Ovary (tissue), 9 donors: ENCODE measurements around the gene TSFM. TPM values are rescaled to one million over a fixed set of nuclear protein-coding genes. Genes with fewer than 3 reads are reported as not detected.

ENCODE experiments used
- DNase-seq, 5 donors: peaks; one replicate each; pipeline ENCODE4 v3.0.0-alpha.2; 2019 to 2020
- H3K27ac ChIP-seq, 2 donors: fragments of 200-600 bp; one replicate each; pipeline versions ENCODE4 v1.5.1 to v1.8.0; 2019 to 2022
- H3K27me3 ChIP-seq: fragments of 200-600 bp; one replicate; pipeline ENCODE4 v1.8.0; 2022
- H3K36me3 ChIP-seq: fragments of 200-600 bp; sonication (generic); one replicate; pipeline ENCODE4 v1.5.1; 2019
- H3K4me1 ChIP-seq: one replicate; pipeline ENCODE4 v1.8.1; 2013; ENCODE audit warnings: mild to moderate bottlenecking, moderate library complexity; ENCODE audit not compliant: insufficient read depth
- H3K4me3 ChIP-seq: fragments of 200-600 bp; sonication (generic); one replicate; pipeline ENCODE4 v1.5.1; 2017
- H3K9me3 ChIP-seq, 2 donors: fragments of 200-600 bp in 1 of 2; sonication (generic) in 1 of 2; one replicate each; pipeline versions ENCODE4 v1.5.1 to v1.8.1; 2013 to 2019; ENCODE audit warnings: mild to moderate bottlenecking in 1 of 2, moderate library complexity in 1 of 2
- EP300 ChIP-seq: sonication (generic); formaldehyde crosslinking; IDR thresholded peaks from one replicate; pipeline ENCODE4 v1.6.1; 2017; ENCODE audit warnings: antibody characterized with exemption
- POLR2A ChIP-seq: fragments of 450-650 bp; IDR thresholded peaks from one replicate; pipeline ENCODE4 v1.6.1; 2017; ENCODE audit warnings: antibody characterized with exemption, mild to moderate bottlenecking, moderate library complexity
- WGBS, 3 donors: extraction: QIAGEN DNeasy Blood & Tissue Kit in 1 of 3; methylation state at CpG; one replicate each; pipeline versions ENCODE4 v1.1.5 to v1.1.7; 2013 to 2017; 5-methylcytosine and 5-hydroxymethylcytosine counted together
- intact Hi-C, 4 donors: fragments of 100-400 bp; cut with DNase I; formaldehyde crosslinking; loops; one replicate each; pipeline versions ENCODE4 v1.11.0 to v1.15.1; 2022 to 2023
- polyA plus RNA-seq, 2 donors: library from polyadenylated mRNA; stranded (reverse); fragments of 200-250 nt in 1 of 2; fragments of 350-450 nt in 1 of 2; fragmentation: Illumina TruSeq in 1 of 2; extraction: RNeasy Lipid Tissue Mini Kit (QIAGEN cat#74804) in 1 of 2; gene quantifications; one replicate each; pipeline ENCODE4 v1.2.3, GENCODE V29; 2013 to 2014
- total RNA-seq, 7 donors: library from RNA; depleted of rRNA in 2 of 7; stranded (reverse); fragments of >200 nt in 2 of 7; fragmentation: NEBNext Ultra II Directional in 3 of 7; extraction: Animal tissue kit (Norgen Biotek cat#: 25700) in 3 of 7; gene quantifications; one replicate each; pipeline versions ENCODE4 v1.1.0 to v1.2.4, GENCODE V29; 2016 to 2023
- TF ChIP-seq, protein P1 (sequence below), 3 donors: fragments of 450-650 bp in 2 of 3; fragments of 200-600 bp in 1 of 3; IDR thresholded peaks; one replicate each; pipeline versions ENCODE4 v1.5.1 to v1.8.0; 2016 to 2022; ENCODE audit warnings: antibody characterized with exemption in 3 of 3, mild to moderate bottlenecking in 1 of 3
- donor health status: DM: no; HTN: no; CAD: no; lungs with moderate emphysema.
- donor health status: DM: no; HTN: no; CAD: no.
- donor health status: Bipolar disorder and iron deficiency.
- donor health status: DM: yes; HTN: yes; CAD: no.
- donor health status: DM: no; HTN: no; CAD: no.
- donor health status: DM: yes; HTN: yes; CAD: no.

TSFM gene
- total and polyA plus RNA-seq, 9 donors = 13.2 to 28.1 (median 20.1) TPM

DNA sequence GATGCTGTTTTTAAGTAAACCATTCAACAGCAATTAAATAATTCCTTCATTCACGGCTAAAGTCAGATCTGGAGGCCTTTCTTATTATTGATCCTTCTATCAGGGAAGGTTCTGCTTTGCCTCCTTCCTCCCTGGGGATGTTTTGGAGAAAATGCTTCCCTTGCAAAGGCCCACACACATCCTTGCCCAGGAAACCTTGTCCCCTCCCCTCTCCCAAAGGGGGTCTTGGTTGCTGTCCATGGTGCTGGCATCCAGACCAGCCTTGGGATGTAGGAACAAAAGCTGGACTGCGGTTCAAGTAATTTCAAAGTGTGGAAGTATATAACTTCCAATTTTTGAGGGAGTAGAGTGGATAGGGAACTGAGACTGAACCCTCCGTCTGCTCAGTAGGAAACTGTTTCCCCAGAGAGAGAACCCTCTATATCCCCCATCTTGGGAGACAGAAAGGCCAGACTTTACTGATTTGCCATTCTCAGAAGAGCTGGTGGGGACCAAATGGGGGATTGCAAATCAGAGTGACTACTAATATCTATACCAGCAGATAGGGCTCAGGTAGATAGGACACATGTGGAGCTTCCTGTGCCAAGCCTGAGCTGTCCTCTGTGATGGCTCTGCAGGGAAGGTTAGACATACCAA, 22.1 kb upstream of the TSFM start:
- Histone ChIP-seq H3K36me3 (no peaks in the 10 kb centered on the region), H3K4me3 (no peak overlapping the region), H3K4me1 (peaks cover 8% of the 10 kb centered on the region), H3K9me3 (peaks cover 0 to 10% of the 10 kb centered on the region in 2 donors), H3K27ac (no peak overlapping the region), H3K27me3 (no peaks in the 10 kb centered on the region)
- no peak for TF ChIP-seq EP300
- no peak for TF ChIP-seq POLR2A
- TF ChIP-seq, protein P1, sequence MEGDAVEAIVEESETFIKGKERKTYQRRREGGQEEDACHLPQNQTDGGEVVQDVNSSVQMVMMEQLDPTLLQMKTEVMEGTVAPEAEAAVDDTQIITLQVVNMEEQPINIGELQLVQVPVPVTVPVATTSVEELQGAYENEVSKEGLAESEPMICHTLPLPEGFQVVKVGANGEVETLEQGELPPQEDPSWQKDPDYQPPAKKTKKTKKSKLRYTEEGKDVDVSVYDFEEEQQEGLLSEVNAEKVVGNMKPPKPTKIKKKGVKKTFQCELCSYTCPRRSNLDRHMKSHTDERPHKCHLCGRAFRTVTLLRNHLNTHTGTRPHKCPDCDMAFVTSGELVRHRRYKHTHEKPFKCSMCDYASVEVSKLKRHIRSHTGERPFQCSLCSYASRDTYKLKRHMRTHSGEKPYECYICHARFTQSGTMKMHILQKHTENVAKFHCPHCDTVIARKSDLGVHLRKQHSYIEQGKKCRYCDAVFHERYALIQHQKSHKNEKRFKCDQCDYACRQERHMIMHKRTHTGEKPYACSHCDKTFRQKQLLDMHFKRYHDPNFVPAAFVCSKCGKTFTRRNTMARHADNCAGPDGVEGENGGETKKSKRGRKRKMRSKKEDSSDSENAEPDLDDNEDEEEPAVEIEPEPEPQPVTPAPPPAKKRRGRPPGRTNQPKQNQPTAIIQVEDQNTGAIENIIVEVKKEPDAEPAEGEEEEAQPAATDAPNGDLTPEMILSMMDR (IDR thresholded peaks at IDR 0.05) = no peak
- DNase-seq = no peak
- WGBS, 3 donors = 85 to 90% (median 89%) methylated on average over 3 of the region's 3 CpGs
- intact Hi-C loops = no loop called here

DNA sequence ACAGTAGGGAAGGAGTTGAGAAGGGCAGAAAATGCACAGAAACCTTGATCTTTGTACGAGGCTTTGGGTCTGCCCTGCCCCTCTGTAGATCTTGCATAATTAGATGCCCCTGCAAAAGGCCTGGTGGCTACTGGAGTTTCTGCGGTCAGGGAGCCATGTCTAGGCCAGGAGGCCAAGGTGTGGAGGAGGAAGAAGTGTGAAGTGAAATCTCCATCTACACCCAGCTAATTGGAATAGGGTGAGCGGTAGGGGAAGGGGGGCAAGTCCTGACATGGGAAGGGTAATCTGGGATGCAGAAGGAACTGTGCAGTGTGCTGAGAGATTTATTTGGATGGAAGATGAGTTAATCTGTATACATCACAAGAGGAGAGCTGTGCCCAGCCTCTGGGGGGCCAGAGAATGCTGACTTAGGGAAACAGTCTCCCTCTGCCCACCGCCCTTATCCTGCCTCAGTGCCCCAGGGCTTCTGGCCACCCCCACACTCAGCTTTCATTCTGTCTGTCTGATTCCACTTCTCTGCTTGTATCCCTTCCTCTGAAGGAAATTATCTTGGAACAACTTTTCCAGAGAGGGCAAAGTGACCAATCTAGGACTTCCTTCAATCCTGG, 21.1 kb upstream of the TSFM start:
- no peak for DNase-seq
- TF ChIP-seq POLR2A (no peak), EP300 (no peak)
- TF ChIP-seq, protein P1 (IDR thresholded peaks at IDR 0.05) = no peak
- H3K27me3 ChIP-seq = no peaks in the 10 kb centered on the region
- WGBS, 3 donors = 80 to 85% (median 83%) methylated on average over 4 of the region's 4 CpGs
- H3K36me3 ChIP-seq = no peaks in the 10 kb centered on the region
- peaks cover 0 to 10% of the 10 kb centered on the region in 2 donors for H3K9me3 ChIP-seq
- no peak overlapping the region for H3K27ac ChIP-seq
- H3K4me1 ChIP-seq = peaks cover 7% of the 10 kb centered on the region
- intact Hi-C loops = no loop called here
- no peak overlapping the region for H3K4me3 ChIP-seq

DNA sequence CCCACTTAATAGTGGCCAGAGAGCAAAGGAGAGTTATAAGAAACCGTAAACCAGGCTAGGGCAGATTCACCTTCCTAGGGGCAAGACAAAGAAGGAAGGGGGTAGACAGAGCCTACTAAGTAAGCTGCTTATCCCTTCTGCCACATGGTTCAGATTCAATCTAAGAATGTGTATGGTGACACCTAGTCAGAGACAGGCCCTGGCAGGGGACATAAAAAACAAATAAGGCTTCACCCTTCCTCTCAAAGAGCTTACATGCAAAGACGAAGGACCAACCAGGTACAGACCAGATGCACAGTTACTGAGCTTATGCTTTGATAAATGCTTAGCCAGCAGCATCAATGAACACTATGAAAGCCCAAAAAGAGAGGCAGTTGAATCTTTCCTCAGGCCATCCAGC, 20.1 kb upstream of the TSFM start:
- TF ChIP-seq, protein P1 (IDR thresholded peaks at IDR 0.05) = no peak
- TF ChIP-seq POLR2A (no peak), EP300 (no peak)
- no peak for DNase-seq
- no peak overlapping the region for H3K4me3 ChIP-seq
- peaks cover 12% of the 10 kb centered on the region for H3K4me1 ChIP-seq
- H3K27me3 ChIP-seq = no peaks in the 10 kb centered on the region
- intact Hi-C loops = no loop called here
- no peaks in the 10 kb centered on the region for H3K36me3 ChIP-seq
- no peak overlapping the region for H3K27ac ChIP-seq
- WGBS, 3 donors = 83 to 90% (median 88%) methylated on average over 2 of the region's 2 CpGs
- peaks cover 0 to 10% of the 10 kb centered on the region in 2 donors for H3K9me3 ChIP-seq

DNA sequence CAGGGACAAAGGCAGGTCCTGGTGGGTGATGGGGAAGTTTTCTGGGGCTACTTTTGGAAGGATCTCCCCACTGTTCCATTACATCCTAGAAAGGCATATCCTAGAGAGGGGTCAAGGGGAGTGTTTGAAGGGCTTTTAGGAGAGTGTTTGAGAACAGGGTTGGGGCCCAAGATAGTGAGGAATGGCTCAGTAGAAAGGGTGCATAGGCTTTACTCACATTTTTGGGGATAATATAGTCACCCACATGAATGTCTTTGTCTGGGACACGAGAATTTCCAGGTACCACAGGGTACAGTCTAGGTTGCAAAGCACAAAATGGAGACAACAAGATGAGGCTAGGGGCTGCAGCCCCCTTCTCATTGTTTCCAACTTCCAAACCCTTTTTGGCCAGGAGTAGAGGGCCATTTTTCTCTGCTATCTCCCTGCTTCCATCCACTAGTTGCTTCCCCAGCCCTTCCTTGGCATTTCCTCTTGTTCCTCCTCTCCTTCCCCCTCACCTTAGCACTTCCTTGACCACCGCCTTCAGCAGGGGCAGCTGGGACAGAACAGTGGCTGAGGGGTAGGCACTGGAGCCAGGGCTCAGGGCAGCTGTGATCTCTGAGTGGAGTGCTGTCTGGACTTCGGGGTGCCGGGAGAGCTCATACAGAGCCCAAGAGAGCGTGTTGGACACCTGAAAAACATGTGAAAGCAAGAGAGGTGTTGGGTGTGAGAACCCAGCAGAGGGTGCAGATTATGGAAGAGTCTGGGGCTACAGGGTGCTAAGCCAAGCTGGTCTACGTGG, 18.5 kb upstream of the TSFM start:
- TF ChIP-seq, protein P1 (IDR thresholded peaks at IDR 0.05) = no peak
- TF ChIP-seq EP300 (no peak), POLR2A (no peak)
- Histone ChIP-seq H3K4me1 (peaks cover 12% of the 10 kb centered on the region), H3K27me3 (no peaks in the 10 kb centered on the region), H3K9me3 (no peaks in the 10 kb centered on the region), H3K27ac (no peak overlapping the region), H3K4me3 (no peak overlapping the region), H3K36me3 (no peaks in the 10 kb centered on the region)
- no peak for DNase-seq
- WGBS, 3 donors = 77 to 78% (median 77%) methylated on average over 6 of the region's 6 CpGs
- intact Hi-C loops = no loop called here
